Right atrium auricular region (tissue), 2 donors: ENCODE results near the gene CES2. TPM values are rescaled to one million over a fixed set of nuclear protein-coding genes. Genes with fewer than 3 reads are reported as not detected.
A peak's percentile ranks its signal among the peaks of the same experiment; 100 is the strongest.

Experiments used
- DNase-seq: peaks from one replicate; pipeline ENCODE4 v3.0.0-alpha.2; 2019; ENCODE audit warnings: low spot score
- H3K27ac ChIP-seq, 2 donors: fragments of 200-600 bp; sonication (generic); 1 replicate in 1 of 2; 2 replicates in 1 of 2; pipeline ENCODE4 v1.5.1; 2016 to 2019
- H3K27me3 ChIP-seq, 2 donors: fragments of 200-600 bp; sonication (generic); one replicate each; pipeline versions ENCODE4 v1.5.1 to v1.6.0; 2017 to 2019
- H3K36me3 ChIP-seq: fragments of 200-600 bp; sonication (generic); one replicate; pipeline ENCODE4 v1.5.1; 2016
- H3K4me1 ChIP-seq, 2 donors: fragments of 200-600 bp; sonication (generic); one replicate each; pipeline versions ENCODE4 v1.5.1 to v1.6.0; 2017 to 2019
- H3K4me3 ChIP-seq, 2 donors: fragments of 200-600 bp; sonication (generic); 1 replicate in 1 of 2; 2 replicates in 1 of 2; pipeline ENCODE4 v1.5.1; 2017 to 2019; ENCODE audit warnings: mild to moderate bottlenecking in 1 of 2, moderate library complexity in 1 of 2
- H3K9me3 ChIP-seq, 2 donors: fragments of 200-600 bp; sonication (generic); one replicate each; pipeline ENCODE4 v1.5.1; 2019
- CTCF ChIP-seq, 2 donors: fragments of 200-600 bp; sonication (generic); IDR thresholded peaks; one replicate each; pipeline ENCODE4 v1.5.1; 2019; ENCODE audit warnings: antibody characterized with exemption in 2 of 2
- total RNA-seq, 2 donors: library from RNA; depleted of rRNA; stranded (reverse); fragments of >200 nt; gene quantifications; one replicate each; pipeline ENCODE4 v1.1.0, GENCODE V29; 2016

Gene CES2
- total RNA-seq, 2 donors from 2014 or later = 33.1 to 51.4 TPM

- Histone ChIP-seq H3K27ac (peak overlapping the region; percentile 90 to 96), H3K4me1 (peaks cover 0 to 67% of the 10 kb centered on the region in 2 donors), H3K27me3 (no peaks in the 10 kb centered on the region), H3K9me3 (no peaks in the 10 kb centered on the region), H3K4me3 (no peak overlapping the region), H3K36me3 (no peaks in the 10 kb centered on the region)
- no peak for DNase-seq
- no peak for TF ChIP-seq CTCF (IDR thresholded peaks at IDR 0.05)
These were observed 34.4 kb upstream of the CES2 start for GRCh38 chr16:66900721-66901441.

GRCh38 chr16:66901626-66902025 is 33.7 kb upstream of the CES2 start:
- no peak overlapping the region for H3K4me3 ChIP-seq
- DNase-seq = no peak
- H3K27ac ChIP-seq = peak overlapping the region; percentile 90 to 96
- H3K27me3 ChIP-seq = no peaks in the 10 kb centered on the region
- H3K9me3 ChIP-seq = no peaks in the 10 kb centered on the region
- H3K36me3 ChIP-seq = no peaks in the 10 kb centered on the region
- H3K4me1 ChIP-seq = peaks cover 0 to 75% of the 10 kb centered on the region in 2 donors
- no peak for TF ChIP-seq CTCF (IDR thresholded peaks at IDR 0.05)

GRCh38 chr16:66902648-66903543 is 32.4 kb upstream of the CES2 start:
- H3K9me3 ChIP-seq = no peaks in the 10 kb centered on the region
- no peaks in the 10 kb centered on the region for H3K36me3 ChIP-seq
- peaks cover 0 to 88% of the 10 kb centered on the region in 2 donors for H3K4me1 ChIP-seq
- DNase-seq = no peak
- TF ChIP-seq CTCF (IDR thresholded peaks at IDR 0.05) = no peak
- H3K4me3 ChIP-seq = no peak overlapping the region
- H3K27me3 ChIP-seq = no peaks in the 10 kb centered on the region
- H3K27ac ChIP-seq = peak overlapping the region; percentile 90 to 96

GRCh38 chr16:66903544-66904427 is 31.5 kb upstream of the CES2 start:
- Histone ChIP-seq H3K27ac (peak overlapping the region; percentile 90 to 96), H3K9me3 (no peaks in the 10 kb centered on the region), H3K4me3 (peak overlapping the region; percentile 26 to 42), H3K27me3 (no peaks in the 10 kb centered on the region), H3K4me1 (peaks cover 0 to 85% of the 10 kb centered on the region in 2 donors), H3K36me3 (no peaks in the 10 kb centered on the region)
- no peak for DNase-seq
- TF ChIP-seq CTCF (IDR thresholded peaks at IDR 0.05) = no peak

GRCh38 chr16:66904428-66904845 is 30.9 kb upstream of the CES2 start:
- Histone ChIP-seq H3K4me3 (peak overlapping the region; percentile 26 to 42), H3K4me1 (peaks cover 0 to 78% of the 10 kb centered on the region in 2 donors)

More at GRCh38 chr16:66904428-66904845, 30.9 kb upstream of the CES2 start:
- H3K27ac ChIP-seq = peak overlapping the region; percentile 90 to 96
- no peak for TF ChIP-seq CTCF (IDR thresholded peaks at IDR 0.05)
- H3K36me3 ChIP-seq = no peaks in the 10 kb centered on the region
- no peaks in the 10 kb centered on the region for H3K9me3 ChIP-seq
- no peak for DNase-seq
- no peaks in the 10 kb centered on the region for H3K27me3 ChIP-seq
